ENCODE data around the gene SPAG8.

Gene SPAG8

GRCh38 chr9:35810122-35810521, 1.9 kb downstream of the SPAG8 start:
- no peak for DNase-seq
- peaks cover 28% of the 10 kb centered on the region for H3K4me1 Mint-ChIP-seq
- no peak for TF ChIP-seq CTCF (IDR thresholded peaks at IDR 0.05)
- H3K4me3 Mint-ChIP-seq = no peak overlapping the region
- H3K9me3 Mint-ChIP-seq = no peaks in the 10 kb centered on the region
- H3K27me3 Mint-ChIP-seq (ENCODE audit: low read depth, poor library complexity) = no peaks in the 10 kb centered on the region
- no peak overlapping the region for H3K27ac Mint-ChIP-seq
- peaks cover 28% of the 10 kb centered on the region for H3K36me3 Mint-ChIP-seq (ENCODE audit: low read depth)

- Mint-ChIP-seq H3K36me3 (ENCODE audit: low read depth) (peaks cover 32% of the 10 kb centered on the region), H3K4me1 (peaks cover 18% of the 10 kb centered on the region), H3K9me3 (no peaks in the 10 kb centered on the region), H3K27ac (no peak overlapping the region), H3K27me3 (ENCODE audit: low read depth, poor library complexity) (no peaks in the 10 kb centered on the region), H3K4me3 (no peak overlapping the region)
- DNase-seq = no peak
- no peak for TF ChIP-seq CTCF (IDR thresholded peaks at IDR 0.05)
These were observed 3.6 kb downstream of the SPAG8 start for GRCh38 chr9:35808433-35808832.

- Mint-ChIP-seq H3K27me3 (ENCODE audit: low read depth, poor library complexity) (no peaks in the 10 kb centered on the region), H3K36me3 (ENCODE audit: low read depth) (peaks cover 50% of the 10 kb centered on the region), H3K4me1 (peaks cover 8% of the 10 kb centered on the region), H3K27ac (no peak overlapping the region), H3K9me3 (no peaks in the 10 kb centered on the region), H3K4me3 (no peak overlapping the region)
- no peak for TF ChIP-seq CTCF (IDR thresholded peaks at IDR 0.05)
- no peak for DNase-seq
These were observed 6.0 kb downstream of the SPAG8 start for GRCh38 chr9:35806101-35806500.

DNA sequence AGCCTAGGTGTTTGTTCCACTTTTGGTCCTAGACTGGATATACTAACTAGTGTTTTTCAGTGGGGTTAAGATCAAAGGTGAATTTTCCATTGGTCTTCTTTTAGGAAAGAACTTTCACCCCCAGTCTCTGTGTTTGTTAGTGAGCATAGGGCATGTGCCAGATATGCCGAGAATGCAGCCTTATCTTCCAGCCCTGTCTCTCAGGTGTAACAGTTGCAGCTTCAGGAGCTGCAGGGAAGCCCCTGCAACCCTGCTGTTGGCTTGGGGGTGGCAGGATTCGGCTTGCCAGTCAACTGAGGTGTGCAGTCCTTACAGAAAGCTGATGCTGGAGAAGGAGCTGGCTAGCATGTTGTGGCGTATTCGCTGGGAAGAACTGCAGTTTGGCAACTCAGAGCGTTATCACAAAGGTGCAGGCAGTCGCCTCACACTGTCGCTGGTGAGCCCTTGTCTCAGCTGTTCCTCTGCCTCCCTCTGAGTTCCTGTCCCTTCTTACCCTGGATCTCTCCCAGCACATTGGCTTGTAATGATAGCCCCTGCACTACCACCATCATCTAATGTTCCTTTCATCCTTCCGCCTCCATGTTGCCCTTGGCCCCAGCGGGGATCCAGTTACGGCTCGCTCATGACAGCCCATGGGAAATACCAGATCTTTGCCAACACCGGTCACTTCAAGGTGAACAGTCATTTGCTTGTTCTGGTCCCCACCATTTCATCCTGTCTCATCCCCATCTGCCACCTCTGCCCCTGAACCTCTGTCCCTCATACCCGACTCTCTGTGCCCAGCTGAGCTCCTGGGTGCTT, 10.5 kb downstream of the SPAG8 start:
- Mint-ChIP-seq H3K27me3 (ENCODE audit: low read depth, poor library complexity) (no peaks in the 10 kb centered on the region), H3K36me3 (ENCODE audit: low read depth) (peaks cover 46% of the 10 kb centered on the region), H3K9me3 (no peaks in the 10 kb centered on the region), H3K4me1 (peaks cover 25% of the 10 kb centered on the region), H3K4me3 (no peak overlapping the region), H3K27ac (peak overlapping the region; percentile 5)
- no peak for DNase-seq
- no peak for TF ChIP-seq CTCF (IDR thresholded peaks at IDR 0.05)

DNA sequence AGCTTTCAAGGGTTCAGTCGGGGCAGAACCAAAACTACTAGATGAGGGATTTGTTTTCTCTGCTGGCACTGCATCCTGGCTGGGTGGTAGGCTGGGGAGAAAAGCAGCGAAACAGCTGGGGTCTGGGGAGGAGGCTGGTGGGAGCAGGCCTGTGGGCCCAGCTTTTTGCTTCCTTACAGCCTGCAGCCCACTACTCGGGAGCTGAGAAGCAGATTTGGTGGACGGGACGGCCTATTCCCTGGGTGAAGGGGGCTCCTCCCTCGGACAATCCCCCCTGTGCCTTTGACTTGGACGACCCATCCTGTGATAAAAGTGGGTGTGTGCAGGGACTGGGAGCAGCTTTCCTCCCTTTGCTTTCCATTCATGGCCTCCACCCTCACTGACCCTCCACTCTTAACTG, 11.5 kb downstream of the SPAG8 start:
- Mint-ChIP-seq H3K4me3 (no peak overlapping the region), H3K27ac (no peak overlapping the region), H3K36me3 (ENCODE audit: low read depth) (peaks cover 39% of the 10 kb centered on the region), H3K9me3 (no peaks in the 10 kb centered on the region), H3K27me3 (ENCODE audit: low read depth, poor library complexity) (no peaks in the 10 kb centered on the region), H3K4me1 (peaks cover 33% of the 10 kb centered on the region)
- no peak for DNase-seq
- no peak for TF ChIP-seq CTCF (IDR thresholded peaks at IDR 0.05)
